ENCODE measurements around the gene ACY1.

ACY1 gene

DNA sequence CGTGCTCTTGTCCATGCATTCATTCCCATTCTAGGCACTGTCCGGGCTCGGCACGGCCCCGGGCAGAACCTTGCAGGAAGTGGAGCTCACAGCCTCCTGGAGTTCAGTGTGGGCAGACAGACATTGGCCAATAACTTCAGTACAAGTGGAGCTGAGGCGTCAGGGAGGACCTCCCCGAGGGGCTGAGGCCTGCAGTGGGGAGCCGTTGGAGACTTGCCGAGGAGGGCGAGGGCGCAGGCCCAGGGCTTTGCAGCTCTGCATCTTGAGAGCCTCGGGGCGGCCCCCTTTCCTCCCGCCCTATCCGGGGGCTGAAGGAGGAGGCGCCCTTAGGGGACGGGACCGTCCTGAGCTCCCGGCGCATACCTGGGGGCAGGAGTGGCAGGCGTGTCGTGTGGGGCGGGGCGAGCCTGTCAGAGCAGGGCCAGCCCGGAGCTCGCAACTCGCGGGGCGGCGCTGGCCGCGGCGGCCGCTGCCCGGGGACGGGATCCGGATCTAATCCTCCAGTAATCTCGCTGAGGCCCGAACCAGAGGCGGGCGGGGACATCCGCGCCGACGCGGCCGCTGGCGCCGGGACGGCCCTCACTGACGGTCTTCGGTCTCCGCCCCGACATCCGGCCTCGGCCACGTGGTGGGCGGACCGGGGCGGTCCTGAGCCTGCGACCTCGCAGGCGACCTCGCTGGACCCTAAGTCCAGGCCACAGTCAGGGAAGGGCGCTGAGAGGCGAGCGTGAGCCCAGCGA, at the start of gene ACY1:
ACY1 (plus strand) TSS at position 698 of the 740 bp plus-strand sequence. CDS start 530 bp downstream, outside the sequence.
- DNase-seq = peak; percentile 59

DNA sequence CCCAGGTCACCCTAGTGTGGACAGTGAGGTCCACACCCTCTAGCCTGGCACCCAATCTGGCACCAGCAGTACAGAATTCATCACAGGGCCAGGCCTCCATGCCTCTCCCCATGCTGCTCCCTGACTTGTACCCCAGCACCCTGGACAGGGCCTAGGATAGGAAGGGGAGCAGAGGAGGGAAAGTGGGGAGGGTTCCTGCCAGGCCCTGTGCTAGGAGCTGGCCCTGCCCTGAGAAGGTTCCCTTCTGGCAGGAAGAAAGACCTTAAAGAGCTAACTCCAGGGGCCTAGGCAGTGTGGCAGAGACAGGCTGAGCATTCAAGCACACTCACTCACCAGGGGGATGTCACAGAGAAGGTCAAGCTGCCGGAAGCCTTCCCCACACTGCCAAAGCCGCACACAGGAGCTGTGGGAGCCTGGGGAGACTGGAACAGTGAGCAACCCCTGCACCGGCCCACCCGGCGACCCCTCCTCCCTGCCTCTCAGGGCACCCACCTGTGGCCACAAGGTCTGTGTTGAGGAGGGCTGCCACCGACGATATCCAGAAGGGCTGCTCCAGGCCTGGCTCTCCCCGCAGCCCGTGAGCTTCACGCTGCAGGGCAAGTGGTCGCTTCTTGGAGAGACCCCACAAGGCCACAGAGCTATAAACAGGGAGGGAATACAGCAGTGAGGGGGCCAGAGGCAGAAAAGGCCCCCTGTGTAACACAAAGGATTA, 49.0 kb upstream of the ACY1 start:
- DNase-seq = no peak

DNA sequence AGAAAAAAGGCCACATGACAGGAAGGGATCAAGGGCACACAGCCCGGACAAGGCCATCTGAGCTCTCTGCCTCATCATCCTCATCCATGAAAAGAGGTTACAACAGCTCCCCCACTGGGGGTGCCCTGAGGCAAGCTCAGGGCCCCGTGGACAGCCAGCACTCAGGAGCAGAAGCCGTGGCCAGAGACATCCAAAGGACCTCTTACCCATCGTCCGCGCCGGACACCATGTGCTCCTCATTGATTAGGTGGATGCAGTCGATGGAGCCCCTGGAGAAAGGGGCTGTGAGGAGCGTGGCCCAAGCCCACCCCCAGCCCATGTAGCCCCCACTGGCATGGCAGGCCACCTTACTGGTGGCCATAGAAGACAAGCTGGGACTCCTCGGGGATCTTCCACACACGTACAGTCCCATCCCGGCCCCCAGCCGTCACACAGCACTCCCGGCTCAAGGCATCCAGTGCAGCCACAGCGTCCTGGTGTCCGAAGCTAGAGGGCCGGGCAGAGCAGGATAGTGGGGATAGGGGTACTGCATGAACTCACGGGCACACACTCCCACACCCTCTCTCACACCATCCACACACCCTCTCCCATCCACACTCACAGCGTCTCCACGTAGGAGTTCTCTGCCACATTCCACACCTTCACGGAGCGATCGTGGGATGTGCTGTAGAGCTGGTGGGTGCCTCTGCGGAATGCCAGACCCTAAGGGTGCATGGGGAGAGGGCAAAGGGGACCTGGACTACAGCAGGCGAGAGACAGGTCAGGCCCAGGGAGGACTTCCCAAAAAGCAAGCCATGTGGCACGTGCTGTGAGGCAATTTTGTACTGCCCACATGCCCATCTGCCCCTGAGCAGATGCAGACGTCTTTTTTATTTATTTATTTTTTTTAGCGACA, 48.1 kb upstream of the ACY1 start:
- no peak for DNase-seq

DNA sequence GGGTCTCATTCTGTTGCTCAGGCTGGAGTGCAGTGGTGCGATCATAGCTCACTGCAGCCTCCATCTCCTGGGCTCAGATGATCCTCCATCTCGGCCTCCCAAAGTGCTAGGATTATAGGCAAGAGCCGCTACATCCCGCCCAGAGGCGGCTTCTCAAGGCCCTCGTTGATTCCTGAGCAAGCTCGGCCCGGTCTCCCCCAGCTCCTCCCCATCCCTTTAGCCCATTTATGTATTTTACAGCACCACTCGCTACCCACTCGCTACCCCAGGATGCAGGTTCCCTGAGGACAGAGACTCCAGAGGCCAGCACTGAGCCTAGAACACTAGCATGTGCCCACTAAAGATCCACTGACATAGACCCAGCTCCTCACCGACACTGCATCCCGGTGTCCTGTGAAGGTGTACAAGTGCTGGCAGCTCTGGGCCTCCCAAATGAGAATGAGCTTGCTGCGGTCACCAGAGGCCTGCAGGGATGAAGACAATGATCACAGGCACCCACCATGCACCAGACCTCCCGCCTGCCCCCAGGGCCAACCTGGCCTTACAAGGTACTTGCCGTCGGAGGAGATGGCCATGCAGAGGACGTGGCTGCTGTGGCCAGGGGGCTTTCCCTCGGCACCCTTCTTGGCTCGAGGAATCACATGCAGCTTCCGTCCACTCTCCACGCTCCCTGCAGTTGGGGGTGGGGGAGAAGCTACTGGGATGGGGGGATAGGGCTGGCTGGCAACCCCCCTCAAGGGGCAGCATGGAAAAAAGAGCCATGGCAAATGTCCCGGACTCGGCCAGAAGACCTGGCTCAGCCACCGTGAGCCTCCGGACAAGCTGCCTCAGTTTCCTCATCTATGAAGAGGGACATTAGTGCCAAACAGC, 47.2 kb upstream of the ACY1 start:
- DNase-seq = no peak

DNA sequence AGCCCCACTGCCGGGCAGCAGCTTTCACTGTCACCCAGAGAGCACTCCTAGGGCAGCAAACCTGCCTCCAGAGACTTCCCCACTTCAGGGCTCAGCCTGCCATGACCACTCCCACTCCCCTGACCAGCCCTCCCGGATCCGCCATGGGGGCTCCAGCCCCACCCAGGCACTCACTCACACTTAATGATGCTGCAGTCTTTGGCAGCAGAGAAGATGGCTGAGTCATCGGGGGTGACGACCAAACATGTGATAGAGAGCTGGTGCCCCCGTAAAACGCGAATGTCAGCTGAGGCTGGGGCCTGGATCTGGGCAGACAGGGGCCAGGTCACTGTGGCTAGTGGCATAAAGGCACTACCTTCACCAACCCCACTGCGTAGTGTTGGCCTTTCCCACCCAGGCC, 46.3 kb upstream of the ACY1 start:
- no peak for DNase-seq

DNA sequence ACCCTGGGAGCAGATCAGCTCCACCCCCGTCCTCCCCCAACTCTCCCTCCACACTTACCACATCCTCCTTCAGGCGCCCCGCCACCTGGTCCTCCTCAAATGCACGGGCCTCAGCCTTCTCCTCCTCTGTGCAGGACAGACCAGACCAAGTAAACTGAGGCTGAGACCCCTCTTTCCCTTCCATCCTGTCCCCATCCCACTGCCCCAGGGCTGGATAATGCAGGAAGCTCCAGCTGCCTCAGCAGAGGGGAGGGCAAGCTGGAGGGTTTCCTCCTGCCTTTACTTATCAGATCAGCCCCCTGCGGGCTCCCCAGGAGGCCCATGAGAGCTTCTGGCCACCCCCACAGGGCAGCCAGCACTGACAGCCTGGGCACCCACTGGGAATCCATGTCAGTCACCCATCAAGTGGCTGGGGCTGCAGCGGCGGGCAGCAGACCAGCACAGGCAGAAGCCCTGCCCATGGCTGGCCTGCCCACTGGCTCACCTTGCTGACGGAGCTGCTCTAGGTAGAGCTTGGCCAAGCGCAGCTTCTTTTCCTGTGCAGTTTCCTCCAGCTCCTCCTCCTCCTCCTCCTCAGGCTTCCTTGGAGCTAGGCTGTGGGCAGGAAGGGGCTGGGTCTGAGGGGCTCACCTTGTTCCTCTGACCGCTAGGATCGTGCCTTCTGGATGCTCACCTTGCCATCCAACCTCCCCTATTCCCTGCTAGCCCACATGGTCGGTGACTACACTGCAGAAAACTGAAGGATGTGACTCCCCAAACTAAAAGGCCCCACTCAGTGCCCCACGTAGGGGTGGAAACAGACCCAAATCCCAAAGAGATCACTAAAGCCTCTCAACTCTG, 45.5 kb upstream of the ACY1 start:
- DNase-seq = no peak

GRCh38 chr3:51938780-51939425, 44.4 kb upstream of the ACY1 start:
- DNase-seq = no peak

DNA sequence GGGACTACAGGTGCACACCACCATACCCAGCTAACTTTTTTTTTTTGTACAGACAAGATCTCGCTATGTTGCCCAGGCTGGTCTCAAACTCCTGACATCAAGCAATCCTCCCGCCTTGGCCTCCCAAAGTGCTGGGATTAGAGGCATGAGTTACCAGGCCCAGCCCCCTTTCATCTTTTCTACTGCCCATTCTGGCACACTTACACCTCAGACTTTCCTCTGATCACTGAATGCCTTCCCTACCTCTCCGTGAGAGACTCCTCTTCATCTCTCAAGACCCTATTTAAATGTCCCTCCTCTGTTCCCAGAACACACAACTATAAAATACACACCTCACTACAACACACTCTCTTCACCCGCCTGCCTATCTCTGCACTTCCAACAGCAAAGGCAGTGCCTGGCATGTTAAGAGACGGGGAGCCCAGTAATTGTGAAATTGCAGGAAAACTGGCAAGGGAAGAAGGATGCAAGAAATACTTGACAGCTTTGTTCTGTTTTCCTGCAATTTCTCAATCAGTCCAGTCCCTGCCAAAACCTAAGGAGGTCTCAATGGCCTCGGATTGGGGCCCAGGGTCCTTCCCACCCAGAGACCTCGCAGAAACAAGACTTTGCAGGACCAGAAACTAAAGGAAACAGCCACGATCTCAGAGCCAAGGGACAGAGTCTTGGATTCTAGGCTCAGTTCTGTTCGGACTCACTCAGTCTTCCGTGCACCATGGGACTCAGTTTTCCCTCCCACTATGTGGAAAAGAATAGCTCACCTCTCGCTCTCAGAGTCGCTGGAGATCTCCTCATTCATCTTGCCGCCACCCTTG, 42.5 kb upstream of the ACY1 start:
- no peak for DNase-seq

GRCh38 chr3:51941463-51941797, 41.9 kb upstream of the ACY1 start:
- no peak for DNase-seq

DNA sequence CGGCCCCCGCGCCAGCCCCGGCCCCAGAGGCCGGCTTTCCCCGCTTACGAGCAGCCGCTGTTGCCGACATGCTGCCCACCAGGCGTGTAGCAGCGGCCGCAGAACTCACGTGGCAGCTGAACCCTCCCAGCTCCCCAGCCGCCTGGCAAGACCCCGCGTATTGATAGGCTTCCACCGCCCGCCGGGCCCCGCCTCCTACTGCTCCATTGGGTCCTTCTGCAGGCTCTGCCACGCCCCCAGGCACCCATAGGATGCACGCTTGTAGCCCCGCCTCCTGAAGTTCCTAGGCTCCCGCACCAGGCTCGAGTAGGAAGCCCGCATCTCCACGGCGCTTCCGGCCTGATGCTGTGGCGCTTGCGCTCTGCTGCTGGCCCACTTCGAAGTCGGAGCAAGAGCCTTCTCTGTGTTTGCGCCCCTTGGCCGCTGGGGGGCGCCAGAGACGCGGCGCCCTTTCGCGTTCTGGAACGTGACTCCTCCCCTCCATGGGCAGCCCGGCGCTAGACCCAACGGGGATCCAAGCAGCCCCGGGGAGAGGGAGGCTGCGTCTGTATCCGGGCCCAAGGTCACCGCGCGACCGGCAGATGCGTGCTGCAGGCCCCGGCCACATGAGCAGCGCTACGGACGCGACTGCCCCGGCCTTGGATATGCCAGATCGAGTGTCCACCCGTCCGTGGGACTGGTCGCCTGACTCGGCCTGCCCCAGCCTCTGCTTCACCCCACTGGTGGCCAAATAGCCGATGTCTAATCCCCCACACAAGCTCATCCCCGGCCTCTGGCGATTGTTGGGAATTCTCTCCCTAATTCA, 41.3 kb upstream of the ACY1 start, which contains the start of the genes PARP3 and RRP9:
PARP3 (plus strand) TSS at position 566 of the 805 bp plus-strand sequence. CDS start 993 bp downstream, outside the sequence.
RRP9 (minus strand) TSS at position 107 of the 805 bp plus-strand sequence; CDS start at position 70, 37 bp downstream.
- DNase-seq = peak; percentile 100

- DNase-seq = peak; percentile 48
Measured at GRCh38 chr3:51942603-51943450, 40.5 kb upstream of the ACY1 start.

GRCh38 chr3:51943451-51944391, 39.6 kb upstream of the ACY1 start:
- DNase-seq = no peak

DNA sequence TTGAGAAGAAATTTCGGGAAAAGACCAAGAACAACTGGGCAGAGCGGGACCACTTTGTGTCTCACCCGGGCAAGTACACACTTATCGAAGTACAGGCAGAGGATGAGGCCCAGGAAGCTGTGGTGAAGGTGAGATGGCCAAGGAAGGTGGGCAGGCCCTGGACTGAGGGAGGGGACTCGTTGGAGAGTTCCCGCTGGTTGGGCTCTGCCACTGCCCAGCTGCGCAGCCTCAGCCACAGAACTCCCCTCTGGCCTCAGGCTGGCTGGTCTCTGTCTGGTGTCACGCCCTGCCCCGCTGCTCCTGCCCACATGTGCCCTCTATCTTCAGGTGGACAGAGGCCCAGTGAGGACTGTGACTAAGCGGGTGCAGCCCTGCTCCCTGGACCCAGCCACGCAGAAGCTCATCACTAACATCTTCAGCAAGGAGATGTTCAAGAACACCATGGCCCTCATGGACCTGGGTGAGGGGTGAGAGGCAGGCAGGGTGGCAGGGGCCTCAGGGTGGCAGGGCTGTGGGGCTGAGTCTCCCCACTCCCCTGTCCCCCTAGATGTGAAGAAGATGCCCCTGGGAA, 38.8 kb upstream of the ACY1 start:
- no peak for DNase-seq

DNA sequence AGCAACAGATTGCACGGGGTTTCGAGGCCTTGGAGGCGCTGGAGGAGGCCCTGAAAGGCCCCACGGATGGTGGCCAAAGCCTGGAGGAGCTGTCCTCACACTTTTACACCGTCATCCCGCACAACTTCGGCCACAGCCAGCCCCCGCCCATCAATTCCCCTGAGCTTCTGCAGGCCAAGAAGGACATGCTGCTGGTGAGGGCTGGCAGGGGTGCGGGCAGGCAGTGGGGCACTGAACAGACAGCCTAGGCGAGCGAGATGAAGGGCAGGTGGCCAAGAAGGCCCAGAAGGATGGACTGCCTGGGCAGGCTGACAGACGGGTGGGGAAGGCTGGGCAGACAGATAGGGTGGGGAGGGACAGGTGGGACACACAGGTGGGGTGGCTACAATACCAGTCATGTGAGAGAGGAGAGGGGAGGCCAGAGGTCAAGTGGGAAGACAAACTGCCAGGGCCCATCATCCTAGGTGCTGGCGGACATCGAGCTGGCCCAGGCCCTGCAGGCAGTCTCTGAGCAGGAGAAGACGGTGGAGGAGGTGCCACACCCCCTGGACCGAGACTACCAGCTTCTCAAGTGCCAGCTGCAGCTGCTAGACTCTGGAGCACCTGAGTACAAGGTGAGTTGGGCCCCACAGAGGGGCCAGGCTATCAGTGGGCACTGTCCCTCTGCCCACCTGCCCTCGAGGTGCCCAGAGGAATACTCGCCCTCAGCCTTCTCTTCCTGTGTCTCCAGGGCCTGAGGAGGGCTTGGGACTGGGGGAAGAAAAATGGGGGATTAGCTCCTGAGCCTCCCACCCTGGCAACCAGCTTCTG, 38.1 kb upstream of the ACY1 start:
- no peak for DNase-seq

GRCh38 chr3:51945926-51946705, 37.2 kb upstream of the ACY1 start:
- DNase-seq = no peak
